ENCODE measurements around the gene C13orf46.

GRCh38 chr13:113996081-113996911, 22.4 kb upstream of the C13orf46 start:
- TF ChIP-seq POLR2A (IDR thresholded peaks at IDR 0.05) (no peak), POLR2AphosphoS5 (IDR thresholded peaks at IDR 0.05) (no peak)
- TF ChIP-seq, protein P1, sequence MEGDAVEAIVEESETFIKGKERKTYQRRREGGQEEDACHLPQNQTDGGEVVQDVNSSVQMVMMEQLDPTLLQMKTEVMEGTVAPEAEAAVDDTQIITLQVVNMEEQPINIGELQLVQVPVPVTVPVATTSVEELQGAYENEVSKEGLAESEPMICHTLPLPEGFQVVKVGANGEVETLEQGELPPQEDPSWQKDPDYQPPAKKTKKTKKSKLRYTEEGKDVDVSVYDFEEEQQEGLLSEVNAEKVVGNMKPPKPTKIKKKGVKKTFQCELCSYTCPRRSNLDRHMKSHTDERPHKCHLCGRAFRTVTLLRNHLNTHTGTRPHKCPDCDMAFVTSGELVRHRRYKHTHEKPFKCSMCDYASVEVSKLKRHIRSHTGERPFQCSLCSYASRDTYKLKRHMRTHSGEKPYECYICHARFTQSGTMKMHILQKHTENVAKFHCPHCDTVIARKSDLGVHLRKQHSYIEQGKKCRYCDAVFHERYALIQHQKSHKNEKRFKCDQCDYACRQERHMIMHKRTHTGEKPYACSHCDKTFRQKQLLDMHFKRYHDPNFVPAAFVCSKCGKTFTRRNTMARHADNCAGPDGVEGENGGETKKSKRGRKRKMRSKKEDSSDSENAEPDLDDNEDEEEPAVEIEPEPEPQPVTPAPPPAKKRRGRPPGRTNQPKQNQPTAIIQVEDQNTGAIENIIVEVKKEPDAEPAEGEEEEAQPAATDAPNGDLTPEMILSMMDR (IDR thresholded peaks at IDR 0.05) = no peak
